Spleen (tissue), 7 donors: ENCODE measurements around the gene ANXA11.
"Not testable (repeated sequence)": the region's sequence is repeated elsewhere in the genome, so short reads cannot be mapped to it uniquely, and the experiment has no call there.

Source experiments
- CTCF ChIP-seq, 11 experiments: fragments of 200-600 bp in 7 of 11; fragments of 450-650 bp in 4 of 11; sonication (generic) in 4 of 11; IDR thresholded peaks in 8 of 11; conservative IDR thresholded peaks in 3 of 11; 1 replicate in 7 of 11; 2 replicates in 4 of 11; pipeline versions ENCODE4 v1.4.0 to v1.8.0; 2016 to 2021; ENCODE audit warnings: antibody characterized with exemption in 11 of 11, inconsistent platforms in 4 of 11, mild to moderate bottlenecking in 1 of 11
- POLR2A ChIP-seq, 3 donors: fragments of 450-650 bp; IDR thresholded peaks; one replicate each; pipeline ENCODE4 v1.5.1; 2017; ENCODE audit warnings: antibody characterized with exemption in 3 of 3, mild to moderate bottlenecking in 1 of 3
- POLR2AphosphoS5 ChIP-seq, 3 donors: sonication (generic); formaldehyde crosslinking; IDR thresholded peaks; one replicate each; pipeline ENCODE4 v1.5.1; 2017; ENCODE audit warnings: antibody characterized with exemption in 3 of 3
- donor health status: DM: no; HTN: no; CAD: no; lungs with moderate emphysema.
- donor health status: DM: no; HTN: no; CAD: no.
- donor health status: DM: no; HTN: no; CAD: no.

GRCh38 chr10:80251703-80252280, 46.5 kb upstream of the ANXA11 start:
- TF ChIP-seq POLR2A (IDR thresholded peaks at IDR 0.05); CTCF (IDR thresholded peaks at IDR 0.05 in 8 of 11, conservative IDR thresholded peaks at IDR 0.05 in 3 of 11); POLR2AphosphoS5 (IDR thresholded peaks at IDR 0.05): not testable (repeated sequence)
